Fibroblast of skin of left biceps (primary cell): ENCODE data around the gene LSR.

Experiments used
- DNase-seq, 2 experiments: peaks; one replicate each; pipeline ENCODE4 v3.0.0-alpha.2; 2013; ENCODE audit warnings: low read depth in 2 of 2

Gene LSR

DNA sequence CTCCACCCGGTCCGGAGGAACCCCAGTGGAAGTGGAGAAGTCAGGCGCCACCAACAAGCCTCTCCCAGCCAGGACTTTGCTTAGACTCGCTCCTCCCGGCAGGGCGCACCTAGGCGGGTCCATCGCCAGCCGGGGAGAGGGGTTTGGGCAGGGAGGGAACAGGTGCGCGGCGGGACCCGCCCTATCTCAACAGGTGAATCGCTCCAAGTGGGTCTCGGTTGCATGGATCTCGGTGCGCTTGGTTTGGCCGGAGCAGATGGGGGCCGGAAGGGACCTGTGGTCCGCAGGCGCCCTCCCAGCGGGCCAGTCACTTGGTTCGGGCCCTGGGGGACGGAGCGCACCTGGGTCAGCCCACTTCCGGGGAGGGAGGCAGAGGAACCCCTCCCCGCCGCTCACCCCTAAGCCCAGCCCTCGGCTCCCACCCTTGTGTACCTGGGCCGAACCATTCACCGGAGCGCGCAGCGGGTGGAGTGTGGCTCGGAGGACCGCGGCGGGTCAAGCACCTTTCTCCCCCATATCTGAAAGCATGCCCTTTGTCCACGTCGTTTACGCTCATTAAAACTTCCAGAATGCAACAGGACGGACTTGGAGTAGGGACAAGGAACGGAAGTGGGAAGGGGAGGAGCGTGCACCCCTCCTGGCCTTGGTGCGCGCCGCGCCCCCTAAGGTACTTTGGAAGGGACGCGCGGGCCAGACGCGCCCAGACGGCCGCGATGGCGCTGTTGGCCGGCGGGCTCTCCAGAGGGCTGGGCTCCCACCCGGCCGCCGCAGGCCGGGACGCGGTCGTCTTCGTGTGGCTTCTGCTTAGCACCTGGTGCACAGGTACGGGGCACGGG, at the start of gene LSR:
Gene LSR, plus strand, starts transcription at position 693 of the 836 bp plus-strand sequence. Its CDS starts 21 bp downstream, at position 714.
- no peak for DNase-seq

GRCh38 chr19:35199481-35199880, 49.3 kb upstream of the LSR start:
- DNase-seq: no peak

GRCh38 chr19:35202722-35203688, 45.8 kb upstream of the LSR start:
- no peak for DNase-seq

- no peak for DNase-seq
Observed at GRCh38 chr19:35204799-35205732, 43.7 kb upstream of the LSR start.

DNA sequence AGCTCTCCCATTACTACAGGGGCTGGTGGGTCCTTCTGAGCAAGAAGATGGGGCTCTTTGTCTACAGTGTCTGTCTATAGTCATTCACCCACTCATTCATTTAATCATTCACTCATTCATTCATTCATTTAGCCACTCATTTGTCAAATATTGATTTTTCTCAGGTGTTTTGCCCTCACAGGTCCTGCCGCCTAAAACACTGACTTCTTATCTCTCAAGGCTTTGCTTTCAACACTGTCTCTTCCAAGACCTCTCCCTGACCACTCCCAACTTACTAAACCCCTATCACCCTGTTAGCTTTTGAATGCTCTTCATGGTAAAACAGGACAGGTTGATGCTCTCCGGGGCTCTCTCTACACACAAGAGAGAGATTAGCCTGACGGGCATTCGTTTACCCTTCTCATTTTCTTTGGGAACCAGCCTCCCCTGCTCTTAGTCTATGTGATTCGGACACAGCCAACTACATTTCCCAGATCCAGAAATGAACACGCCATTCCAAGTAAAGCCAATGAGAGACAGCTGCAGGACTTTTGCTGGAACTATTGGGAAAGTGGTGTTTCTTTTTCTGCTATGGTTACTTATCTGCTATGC, 43.0 kb upstream of the LSR start:
- no peak for DNase-seq

GRCh38 chr19:35206379-35206778, 42.4 kb upstream of the LSR start:
- no peak for DNase-seq

- no peak for DNase-seq
Observed at GRCh38 chr19:35206855-35207254, 41.9 kb upstream of the LSR start.

- no peak for DNase-seq
Observed at GRCh38 chr19:35207391-35207871, 41.4 kb upstream of the LSR start.

- DNase-seq: no peak
Observed at GRCh38 chr19:35208121-35208520, 40.7 kb upstream of the LSR start.

GRCh38 chr19:35209646-35210045, 39.2 kb upstream of the LSR start:
- DNase-seq: no peak

DNA sequence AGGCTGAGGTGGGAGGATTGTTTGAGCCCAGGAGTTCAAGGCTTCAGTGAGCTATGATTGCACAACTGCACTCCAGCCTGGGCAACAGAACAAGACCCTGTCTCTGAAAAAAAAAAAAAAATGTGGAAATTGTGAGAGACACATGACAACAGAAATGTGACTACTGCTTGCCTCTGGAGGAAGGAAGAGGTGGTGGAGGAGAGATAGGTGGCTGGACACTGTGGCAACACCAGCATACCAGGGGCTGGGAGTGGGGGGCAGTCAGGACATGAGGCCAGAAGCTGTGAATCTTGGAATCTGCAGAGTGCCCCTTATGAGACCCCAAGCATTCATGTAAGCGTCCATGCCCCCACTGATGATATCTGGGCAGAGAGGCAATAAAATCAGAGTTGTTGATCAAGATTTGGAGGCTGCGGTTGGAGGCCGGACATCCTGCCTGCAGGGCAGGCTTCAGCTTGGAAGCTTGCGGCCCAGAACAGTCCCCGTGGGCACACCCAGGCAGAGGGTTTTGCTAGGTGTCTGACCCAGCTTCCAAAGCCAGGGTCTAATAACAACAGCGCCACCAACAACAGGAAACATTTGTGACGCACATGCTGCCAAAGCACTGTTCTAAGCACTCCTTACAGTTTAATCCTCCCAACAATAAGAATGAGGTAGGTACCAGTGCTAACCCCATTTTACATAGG, 37.1 kb upstream of the LSR start:
- DNase-seq: no peak

DNA sequence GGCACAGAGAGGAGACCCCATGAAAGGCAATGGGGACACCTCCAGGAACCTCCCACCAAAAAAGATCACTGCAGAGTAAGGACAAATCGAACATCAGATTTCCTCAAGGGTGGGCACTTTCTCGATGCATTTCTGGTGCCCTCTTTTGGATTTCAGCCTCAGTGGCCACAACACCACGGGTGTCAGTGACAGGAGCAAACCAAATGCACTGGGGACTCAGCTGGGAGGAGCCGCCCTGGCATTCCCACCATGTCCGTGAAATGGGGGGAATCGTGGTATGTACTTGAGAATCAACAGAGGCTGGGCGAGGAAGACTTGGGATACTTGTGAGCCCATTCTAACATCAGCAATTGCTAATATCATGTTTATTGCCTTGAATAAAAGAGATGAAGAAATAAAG, 36.6 kb upstream of the LSR start:
- no peak for DNase-seq

- no peak for DNase-seq
Observed at GRCh38 chr19:35213663-35214632, 34.9 kb upstream of the LSR start.

GRCh38 chr19:35214766-35215422, 33.9 kb upstream of the LSR start:
- DNase-seq: no peak

- DNase-seq: no peak
Observed at GRCh38 chr19:35216016-35216832, 32.6 kb upstream of the LSR start.

DNA sequence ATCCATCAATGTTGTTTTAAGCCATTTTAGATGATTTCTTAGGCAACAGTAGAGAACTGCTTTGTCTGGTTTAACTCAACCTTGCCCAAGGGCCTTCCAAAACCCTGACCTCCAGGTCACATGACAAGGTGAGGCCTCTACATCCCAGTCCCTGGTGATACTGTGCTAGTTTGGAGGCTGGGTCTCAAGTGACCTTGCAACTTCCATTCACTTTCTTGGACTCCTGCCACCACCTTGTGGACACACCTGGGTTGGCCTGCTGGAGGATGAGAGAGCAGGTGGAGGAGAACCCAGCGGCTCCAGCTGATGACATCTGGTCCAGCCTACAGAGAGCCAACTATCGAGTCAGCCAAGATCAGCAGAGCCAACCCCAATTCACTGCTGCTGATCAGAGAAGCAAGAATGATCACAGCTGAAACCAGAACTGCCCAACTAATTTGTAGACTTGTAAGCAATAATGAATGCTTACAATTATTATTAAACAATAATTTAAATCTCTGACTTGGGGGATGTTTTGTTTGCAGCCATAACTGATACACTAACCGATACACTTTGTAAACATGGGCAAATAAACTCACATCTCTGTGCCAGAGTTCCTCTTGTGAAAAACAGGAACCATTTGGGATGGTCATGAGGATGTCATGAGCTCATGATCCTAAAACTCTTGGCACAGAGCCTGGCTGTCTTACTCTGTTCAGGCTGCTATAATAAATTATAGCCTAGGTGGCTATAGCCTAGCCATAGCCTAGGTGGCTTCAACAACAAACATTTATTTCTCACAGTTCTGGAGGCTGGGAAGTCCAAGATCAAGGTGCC, 31.8 kb upstream of the LSR start:
- no peak for DNase-seq

- DNase-seq: no peak
Observed at GRCh38 chr19:35217649-35217990, 31.2 kb upstream of the LSR start.
